HG03354 (cell line): Measurements from ENCODE around the gene ENKD1.

Experiments
- ATAC-seq: cut with Tn5 transposase; IDR thresholded peaks from one replicate; pipeline ENCODE4 v1.9.1; 2021; ENCODE audit warnings: mild to moderate bottlenecking; ENCODE audit not compliant: unreplicated experiment, poor library complexity, severe bottlenecking

ENKD1 gene

GRCh38 chr16:67613808-67614207, 52.7 kb downstream of the ENKD1 start:
- ATAC-seq: no peak
